OCI-LY1 (cell line): ENCODE data around the gene SERPINI1.

Experiments used
- CTCF ChIP-seq: fragments of 200-600 bp; sonication (generic), shearing (Covaris generic); IDR thresholded peaks from 2 replicates; pipeline ENCODE4 v1.5.1; 2017; ENCODE audit warnings: mild to moderate bottlenecking, antibody characterized with exemption, low read length, moderate library complexity, mixed read lengths
- EZH2 ChIP-seq: fragments of 200-600 bp; sonication (generic), shearing (Covaris generic); IDR thresholded peaks from 2 replicates; pipeline ENCODE4 v1.8.0; 2017; ENCODE audit warnings: borderline replicate concordance, mixed run types, mild to moderate bottlenecking, antibody characterized with exemption, low read length, moderate library complexity, mixed read lengths

- no peak for TF ChIP-seq CTCF
- no peak for TF ChIP-seq EZH2
Observed at GRCh38 chr3:167712445-167712844, 23.1 kb upstream of the SERPINI1 start.
